Lower leg skin (tissue), 4 donors: ENCODE data around the gene FBXL16. TPM values are rescaled to one million over a fixed set of nuclear protein-coding genes. Genes with fewer than 3 reads are reported as not detected.
A peak's percentile ranks its signal among the peaks of the same experiment; 100 is the strongest.

Experiments
- DNase-seq, 2 donors: peaks; one replicate each; pipeline ENCODE4 v3.0.0-alpha.2; 2019; ENCODE audit warnings: low spot score in 2 of 2
- H3K4me3 ChIP-seq: fragments of 200-600 bp; sonication (generic); 2 replicates; pipeline ENCODE4 v1.5.1; 2017; ENCODE audit warnings: mild to moderate bottlenecking, low read depth; ENCODE audit not compliant: poor library complexity, severe bottlenecking
- CTCF ChIP-seq, 3 donors: fragments of 450-650 bp; IDR thresholded peaks; one replicate each; pipeline ENCODE4 v1.5.1; 2016; ENCODE audit warnings: antibody characterized with exemption in 3 of 3, mild to moderate bottlenecking in 3 of 3, moderate library complexity in 2 of 3
- POLR2A ChIP-seq, 2 donors: fragments of 450-650 bp; IDR thresholded peaks; one replicate each; pipeline ENCODE4 v1.6.1; 2016 to 2017; ENCODE audit warnings: antibody characterized with exemption in 2 of 2, mild to moderate bottlenecking in 1 of 2, moderate library complexity in 1 of 2
- WGBS, 2 donors: methylation state at CpG; one replicate each; pipeline ENCODE4 v1.1.5; 2018; 5-methylcytosine and 5-hydroxymethylcytosine counted together
- intact Hi-C: fragments of 100-400 bp; cut with DNase I; formaldehyde crosslinking; loops from one replicate; pipeline ENCODE4 v1.15.0; 2023; ENCODE audit warnings: low total_unique reads
- total RNA-seq, 4 donors: library from RNA; depleted of rRNA; stranded (reverse); fragments of >200 nt; gene quantifications; one replicate each; pipeline ENCODE4 v1.1.0, GENCODE V29; 2016

The FBXL16 gene
- total RNA-seq, 4 donors from 2014 or later: 18.3 to 33.6 (median 25.2) TPM

DNA sequence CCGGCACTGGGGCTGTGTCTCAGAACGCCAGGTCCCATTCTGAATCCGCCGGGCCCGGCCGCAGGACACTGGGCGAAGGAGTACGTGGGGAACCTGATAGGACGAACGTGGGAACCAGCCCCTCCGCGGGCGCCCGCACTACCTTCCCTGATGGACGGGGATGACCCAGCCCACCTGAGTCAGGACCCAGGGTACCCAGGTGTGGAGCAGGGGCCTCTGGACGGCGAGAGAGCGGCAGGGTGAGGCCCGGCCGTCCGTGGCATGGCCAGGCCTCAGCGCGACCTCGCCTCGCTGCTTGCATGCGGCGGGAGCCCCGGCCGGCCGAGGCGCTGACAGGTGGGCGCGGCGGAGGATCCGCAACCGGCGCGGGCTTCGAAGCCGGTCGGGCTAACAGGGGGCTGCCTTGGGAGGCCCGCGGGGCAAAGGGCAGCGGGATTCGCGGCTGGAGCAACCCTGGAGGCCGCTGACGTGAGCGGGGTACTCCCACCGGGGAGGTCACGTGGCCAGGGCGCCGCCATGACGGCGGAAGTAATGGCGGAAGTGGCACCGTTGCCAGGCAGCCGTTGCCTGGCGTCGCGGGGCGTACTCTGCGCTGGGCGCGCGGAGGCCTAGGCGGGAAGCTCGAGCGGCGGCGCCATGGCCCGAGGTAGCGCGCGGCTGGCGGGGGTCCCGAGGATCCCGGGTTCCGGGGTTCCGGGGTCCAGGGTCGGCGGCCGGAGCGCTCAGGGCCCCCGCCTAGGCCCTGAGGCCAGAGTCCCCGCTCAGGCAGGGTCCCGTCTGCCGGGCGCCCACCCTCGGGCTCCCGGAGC lies 56.6 kb downstream of the FBXL16 start, which contains the start of gene WDR90:
TSS of gene WDR90 (plus strand) at position 585 of the 809 bp plus-strand sequence. CDS start at position 637, 52 bp downstream.
- intact Hi-C loops: no loop called here
- peak; percentile 87 to 98 for DNase-seq
- WGBS, 2 donors: 0 to 1% methylated on average over 46 to 65 of the region's 91 CpGs
- TF ChIP-seq CTCF (IDR thresholded peaks at IDR 0.05) (no peak), POLR2A (IDR thresholded peaks at IDR 0.05) (no peak)
- H3K4me3 ChIP-seq: peak within 1 kb of the TSS; percentile 59

DNA sequence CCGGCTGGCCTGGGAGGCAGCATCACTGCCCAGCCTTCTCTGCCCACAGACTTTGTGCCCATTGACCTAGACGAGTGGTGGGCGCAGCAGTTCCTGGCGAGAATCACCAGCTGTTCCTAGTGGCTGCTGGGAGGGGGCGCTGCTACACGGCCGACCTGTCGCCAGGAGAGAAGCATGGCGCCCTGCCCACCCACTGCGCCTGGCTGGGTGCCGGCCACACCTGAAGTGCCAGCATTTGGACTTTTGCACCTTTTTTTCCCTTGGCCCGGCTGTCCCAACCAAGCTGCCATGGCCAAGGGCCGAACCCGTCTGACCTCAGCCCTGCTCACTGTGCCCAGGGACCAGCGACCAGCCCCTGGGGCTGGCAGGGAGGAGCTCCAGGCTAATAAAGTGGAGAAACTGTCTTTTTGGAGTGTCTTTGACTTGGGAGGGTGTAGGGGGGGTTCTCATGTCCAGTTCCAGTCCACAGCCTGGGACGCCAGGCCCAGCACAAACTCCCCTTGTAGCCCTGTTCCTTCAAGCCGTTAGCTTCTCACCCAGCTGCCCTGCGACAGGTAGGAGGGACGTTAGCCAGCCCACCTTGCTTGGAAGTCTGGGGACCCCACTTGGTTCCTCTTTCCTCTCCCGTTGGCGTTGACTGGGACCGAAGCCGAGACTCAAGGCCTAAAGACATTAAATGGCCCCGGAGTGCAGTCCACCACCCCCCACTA lies 57.4 kb downstream of the FBXL16 start:
- peak overlapping the region; percentile 59 for H3K4me3 ChIP-seq
- intact Hi-C loops: no loop called here
- WGBS, 2 donors: 23 to 25% methylated on average over 22 to 24 of the region's 24 CpGs
- TF ChIP-seq CTCF (IDR thresholded peaks at IDR 0.05) (no peak), POLR2A (IDR thresholded peaks at IDR 0.05) (no peak)
- no peak for DNase-seq

DNA sequence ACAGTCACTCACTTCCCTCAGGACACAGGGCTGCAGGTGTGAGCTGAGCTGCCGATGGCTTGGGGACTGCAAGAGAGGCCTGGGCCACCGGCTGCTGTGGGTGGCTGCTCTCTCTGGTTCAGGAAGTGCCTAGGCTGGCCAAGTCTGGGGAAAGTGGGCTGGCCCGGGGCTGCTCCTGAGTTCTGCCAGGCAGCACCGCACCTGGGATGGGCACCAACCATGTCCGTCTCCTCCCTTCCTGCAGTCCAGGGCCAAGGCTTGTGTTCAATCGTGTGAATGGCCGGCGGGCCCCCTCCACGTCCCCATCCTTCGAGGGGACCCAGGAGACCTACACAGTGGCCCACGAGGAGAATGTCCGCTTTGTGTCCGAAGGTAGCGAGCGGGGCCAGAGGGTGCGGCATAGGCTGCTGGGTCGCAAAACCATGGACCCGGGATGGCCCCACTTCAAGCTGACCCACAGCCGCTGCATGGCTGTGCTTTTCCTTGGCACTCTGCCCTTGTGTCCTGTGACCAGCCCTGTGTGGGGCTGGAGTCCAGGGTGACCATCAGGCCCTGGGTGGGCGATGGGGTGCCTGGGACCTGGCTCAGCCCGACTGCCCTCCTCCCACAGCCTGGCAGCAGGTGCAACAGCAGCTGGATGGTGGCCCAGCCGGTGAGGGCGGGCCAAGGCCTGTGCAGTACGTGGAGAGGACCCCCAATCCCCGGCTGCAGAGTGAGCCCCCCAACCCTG lies 58.3 kb downstream of the FBXL16 start:
- WGBS, 2 donors: 78 to 86% methylated on average over 19 to 23 of the region's 25 CpGs
- no peak for TF ChIP-seq CTCF (IDR thresholded peaks at IDR 0.05)
- no peak for TF ChIP-seq POLR2A (IDR thresholded peaks at IDR 0.05)
- intact Hi-C loops: no loop called here
- H3K4me3 ChIP-seq: no peak overlapping the region
- DNase-seq: no peak

DNA sequence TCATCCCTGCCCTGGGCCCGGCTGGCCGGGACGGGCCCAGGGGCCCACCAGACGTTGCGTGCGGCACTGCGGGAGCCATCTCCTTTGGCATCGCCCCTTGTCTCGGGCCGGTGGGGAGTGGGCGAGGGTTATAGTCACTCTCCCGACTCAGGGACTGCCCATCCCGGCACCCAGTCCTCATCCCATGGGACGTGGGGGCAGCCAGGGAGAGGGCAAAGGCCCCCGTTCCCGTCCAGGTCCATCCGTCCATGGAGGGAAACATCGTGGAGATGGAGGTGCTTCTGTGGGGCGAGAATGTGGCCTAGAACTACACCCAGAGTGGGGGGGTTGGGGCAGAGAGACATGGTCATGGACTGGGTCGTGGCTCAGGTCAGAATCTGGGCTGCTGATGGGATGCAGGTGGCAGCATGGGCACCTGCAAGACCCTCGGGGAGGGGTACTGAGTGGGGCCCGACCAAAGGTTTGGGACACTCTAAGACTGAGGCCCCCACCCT lies 58.9 kb downstream of the FBXL16 start:
- no peak for DNase-seq
- no peak for TF ChIP-seq POLR2A (IDR thresholded peaks at IDR 0.05)
- no peak for TF ChIP-seq CTCF (IDR thresholded peaks at IDR 0.05)
- no peak overlapping the region for H3K4me3 ChIP-seq
- 82 to 90% methylated on average over 15 to 22 of the region's 22 CpGs for WGBS, 2 donors
- intact Hi-C loops: no loop called here

DNA sequence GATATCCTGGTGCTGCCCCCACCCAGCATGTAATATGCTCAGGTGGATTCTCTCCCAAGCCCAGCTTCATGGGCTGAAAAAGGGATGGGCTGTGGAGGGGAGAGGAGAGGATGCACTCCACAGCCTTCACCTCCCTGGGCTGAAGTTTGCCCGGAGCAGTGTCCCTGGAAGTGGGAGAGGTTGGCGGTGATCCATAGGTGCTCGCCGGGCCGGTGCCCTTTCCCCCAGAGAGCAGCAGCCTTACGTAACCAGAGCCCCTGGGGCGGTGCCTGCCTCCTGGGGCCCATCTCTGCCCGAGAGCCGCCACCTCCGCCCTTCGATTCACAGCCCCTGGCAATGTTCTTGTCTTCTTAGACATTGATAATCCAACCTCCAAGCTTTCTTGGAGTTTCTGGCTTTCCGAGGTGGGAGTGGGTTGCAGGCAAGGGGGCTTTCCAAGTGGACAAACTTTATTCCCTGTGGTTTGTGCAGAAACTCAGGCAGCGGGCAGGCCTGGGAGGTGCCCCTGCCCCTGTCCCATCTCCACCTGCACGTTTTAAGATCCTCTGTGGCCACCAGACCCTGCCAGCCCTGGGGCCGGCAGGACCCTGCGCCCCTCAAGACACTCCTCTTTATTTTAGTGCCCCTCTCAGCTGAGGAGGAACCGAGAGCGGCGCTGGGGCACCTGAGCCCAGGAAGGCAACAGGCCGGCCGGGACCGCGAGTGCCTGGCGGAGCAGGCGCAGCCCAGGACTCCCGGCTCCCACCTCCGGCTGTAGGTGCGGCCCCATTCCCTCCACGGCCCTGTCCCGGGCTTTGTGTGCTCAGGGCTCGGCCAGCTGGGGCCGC lies 59.5 kb downstream of the FBXL16 start:
- WGBS, 2 donors: 60 to 71% methylated on average over 27 to 31 of the region's 32 CpGs
- intact Hi-C loops: no loop called here
- no peak for DNase-seq
- no peak overlapping the region for H3K4me3 ChIP-seq
- TF ChIP-seq POLR2A (IDR thresholded peaks at IDR 0.05) (no peak), CTCF (IDR thresholded peaks at IDR 0.05) (no peak)
